ENCODE measurements around the gene LSAMP.

DNA sequence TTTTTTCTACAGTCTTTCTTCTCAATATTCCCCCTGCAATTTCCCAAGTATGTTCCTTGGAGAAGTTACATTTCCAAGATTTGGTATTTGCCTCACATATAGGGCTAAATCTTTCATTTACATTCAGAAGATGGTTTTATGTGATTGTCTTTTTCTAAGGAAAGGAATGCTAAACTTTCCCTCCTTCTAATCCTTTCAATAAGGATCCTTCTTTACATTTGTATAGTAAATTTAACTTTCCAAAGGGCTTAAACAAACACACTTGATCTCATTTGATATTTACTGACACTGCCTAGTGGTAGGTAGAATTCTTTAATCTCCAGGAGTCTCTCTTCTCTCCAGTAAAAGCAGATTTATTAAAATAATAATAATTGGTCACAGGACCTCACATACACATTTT, 185.3 kb downstream of the LSAMP start:
- TF ChIP-seq, protein P1, sequence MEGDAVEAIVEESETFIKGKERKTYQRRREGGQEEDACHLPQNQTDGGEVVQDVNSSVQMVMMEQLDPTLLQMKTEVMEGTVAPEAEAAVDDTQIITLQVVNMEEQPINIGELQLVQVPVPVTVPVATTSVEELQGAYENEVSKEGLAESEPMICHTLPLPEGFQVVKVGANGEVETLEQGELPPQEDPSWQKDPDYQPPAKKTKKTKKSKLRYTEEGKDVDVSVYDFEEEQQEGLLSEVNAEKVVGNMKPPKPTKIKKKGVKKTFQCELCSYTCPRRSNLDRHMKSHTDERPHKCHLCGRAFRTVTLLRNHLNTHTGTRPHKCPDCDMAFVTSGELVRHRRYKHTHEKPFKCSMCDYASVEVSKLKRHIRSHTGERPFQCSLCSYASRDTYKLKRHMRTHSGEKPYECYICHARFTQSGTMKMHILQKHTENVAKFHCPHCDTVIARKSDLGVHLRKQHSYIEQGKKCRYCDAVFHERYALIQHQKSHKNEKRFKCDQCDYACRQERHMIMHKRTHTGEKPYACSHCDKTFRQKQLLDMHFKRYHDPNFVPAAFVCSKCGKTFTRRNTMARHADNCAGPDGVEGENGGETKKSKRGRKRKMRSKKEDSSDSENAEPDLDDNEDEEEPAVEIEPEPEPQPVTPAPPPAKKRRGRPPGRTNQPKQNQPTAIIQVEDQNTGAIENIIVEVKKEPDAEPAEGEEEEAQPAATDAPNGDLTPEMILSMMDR (IDR thresholded peaks at IDR 0.05) = no peak
- TF ChIP-seq EZH2 (IDR thresholded peaks at IDR 0.05; ENCODE audit: borderline replicate concordance, insufficient read depth, low read depth, low read length, poor library complexity, severe bottlenecking) = no peak
